Stimulated activated CD8-positive, alpha-beta memory T cell treated with anti-CD3 and anti-CD28 coated beads, Interleukin-15, amount 100 ng/mL, for 48 hours (primary cell): Measurements from ENCODE around the gene DLG2.

Experiments used
- DNase-seq, 2 donors: peaks; one replicate each; pipeline ENCODE4 v3.0.0-alpha.2; 2020; ENCODE audit warnings: low read depth in 2 of 2

DLG2 gene

DNA sequence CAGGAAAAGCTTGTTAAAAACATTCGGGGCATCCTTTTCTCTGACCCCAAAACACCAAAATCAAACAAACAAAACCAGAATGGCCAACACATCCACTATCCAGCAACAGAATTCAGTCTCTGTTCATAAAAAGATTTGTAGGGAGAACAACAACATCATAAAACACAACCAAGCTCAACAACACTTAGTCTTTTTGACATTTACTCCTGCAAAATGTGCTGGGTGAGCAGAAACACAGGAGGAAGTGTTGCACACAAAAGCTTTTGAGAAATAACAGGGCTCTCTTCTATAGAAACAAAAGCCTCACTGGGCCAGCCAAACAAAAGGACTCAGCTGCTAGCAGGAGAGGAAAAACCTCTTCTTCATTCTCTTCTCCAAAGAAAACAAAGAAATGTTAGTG lies 1604.9 kb downstream of the DLG2 start:
- DNase-seq, result no peak

DNA sequence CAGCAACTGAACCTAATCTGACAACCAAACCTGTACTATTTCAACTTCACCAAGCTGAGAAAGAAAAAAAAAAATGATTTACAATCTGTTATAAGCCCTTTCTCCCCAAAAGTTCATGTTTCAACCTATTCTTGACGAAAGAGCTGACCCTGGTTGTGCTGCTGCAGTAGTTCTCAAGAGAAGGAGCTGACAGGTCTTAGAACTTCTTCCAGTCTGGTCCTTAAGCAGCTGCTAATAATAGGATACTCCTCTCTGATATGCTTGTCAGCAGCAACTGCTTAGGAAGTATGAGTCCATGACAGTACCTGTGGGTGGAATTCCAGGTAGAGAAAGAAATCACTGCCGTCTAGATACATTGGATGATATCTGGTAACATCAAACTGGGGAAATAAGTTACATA lies 1605.9 kb downstream of the DLG2 start:
- DNase-seq, result no peak

DNA sequence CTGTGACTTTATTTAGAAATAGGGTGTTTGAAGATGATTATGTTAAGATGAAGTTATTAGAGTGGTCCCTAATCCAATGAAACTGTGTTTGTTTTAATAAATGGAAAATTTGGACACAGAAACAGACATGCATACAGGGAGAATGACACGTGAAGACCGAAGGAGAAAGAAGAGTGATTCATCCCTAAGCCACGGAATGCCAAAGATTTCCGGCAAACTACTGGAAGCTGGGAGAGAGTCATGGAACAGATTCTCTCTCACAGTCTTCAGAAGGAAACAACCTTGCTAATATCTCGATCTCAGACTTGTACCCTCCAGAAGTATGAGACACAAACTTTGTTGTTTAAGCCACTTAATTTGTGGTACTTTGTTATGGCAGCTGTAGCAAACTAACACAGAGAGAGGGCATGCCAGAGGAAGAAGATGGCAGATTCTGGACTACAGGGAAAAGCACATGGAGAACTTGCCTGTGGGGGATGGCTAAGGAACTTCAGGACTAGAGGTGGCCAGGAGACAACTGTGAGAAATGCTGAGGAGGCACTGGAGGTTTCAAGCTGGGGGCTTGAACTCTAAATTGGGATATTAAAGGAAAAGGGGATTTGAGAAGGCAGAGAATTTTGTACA lies 1607.5 kb downstream of the DLG2 start:
- no peak for DNase-seq

DNA sequence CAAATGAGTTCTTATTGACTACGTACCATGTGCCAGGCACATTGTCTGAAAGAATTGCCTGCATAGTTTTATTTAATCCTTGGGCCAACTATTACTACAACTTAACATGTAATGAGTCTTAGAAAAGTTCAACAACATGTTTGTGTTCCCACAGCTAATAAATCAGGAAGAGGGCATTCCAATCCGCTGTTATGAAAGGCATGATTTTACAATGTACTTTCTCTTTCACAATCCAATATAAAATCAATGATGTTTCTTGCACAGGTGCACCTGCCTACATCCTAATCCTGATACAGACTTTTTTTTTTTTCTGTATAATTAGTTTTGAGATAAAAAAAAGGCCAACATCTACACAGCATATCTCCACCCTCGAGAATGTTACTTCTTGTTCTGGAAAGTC lies 1612.6 kb downstream of the DLG2 start:
- DNase-seq, result no peak

DNA sequence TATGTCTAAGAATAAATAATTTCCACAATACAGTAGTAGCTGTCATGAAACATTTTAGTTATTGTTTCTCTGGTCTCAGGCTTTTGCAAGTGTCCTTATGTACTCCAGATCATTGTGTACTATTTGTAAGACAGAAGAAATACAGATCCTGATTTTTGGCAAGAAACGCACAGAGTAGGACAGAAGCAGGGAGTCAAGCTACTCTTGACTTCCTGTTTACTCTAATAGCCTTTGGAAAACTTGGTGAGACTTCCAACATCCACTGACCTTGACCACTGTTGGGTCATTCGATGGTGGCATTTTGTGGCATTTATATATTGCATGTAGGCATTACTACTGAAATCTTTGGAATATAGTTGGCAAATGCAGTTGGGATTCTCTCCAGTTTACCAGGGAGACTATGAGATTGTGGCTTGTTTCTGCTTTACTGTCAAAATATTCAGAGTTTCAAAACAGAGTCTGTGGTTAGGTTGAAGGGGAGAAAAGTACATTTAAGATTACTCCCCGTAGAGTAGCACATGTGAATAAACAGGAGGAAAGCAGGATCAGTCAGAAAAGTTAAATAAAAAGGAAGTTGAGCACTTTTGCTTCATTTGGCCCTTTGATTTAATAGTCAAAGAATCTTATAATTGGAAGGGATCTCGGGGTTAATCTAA lies 1614.8 kb downstream of the DLG2 start:
- no peak for DNase-seq

DNA sequence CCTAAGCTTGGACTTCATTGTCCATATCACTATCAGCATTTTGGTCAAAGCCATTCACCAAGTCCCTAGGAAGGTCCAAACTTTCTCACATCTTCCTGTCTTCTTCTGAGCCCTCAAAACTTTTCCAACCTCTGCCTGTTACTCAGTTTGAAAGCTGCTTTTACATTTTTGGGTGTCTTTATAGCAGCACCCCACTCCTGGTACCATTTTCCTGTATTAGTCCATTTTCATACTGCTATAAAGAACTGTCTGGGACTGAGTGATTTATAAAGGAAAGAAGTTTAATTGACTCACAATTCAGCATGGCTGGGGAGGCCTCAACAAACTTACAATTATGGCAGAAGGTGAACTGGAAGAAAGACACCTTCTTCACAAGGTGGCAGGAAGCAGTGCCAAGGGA lies 1624.0 kb downstream of the DLG2 start:
- no peak for DNase-seq

DNA sequence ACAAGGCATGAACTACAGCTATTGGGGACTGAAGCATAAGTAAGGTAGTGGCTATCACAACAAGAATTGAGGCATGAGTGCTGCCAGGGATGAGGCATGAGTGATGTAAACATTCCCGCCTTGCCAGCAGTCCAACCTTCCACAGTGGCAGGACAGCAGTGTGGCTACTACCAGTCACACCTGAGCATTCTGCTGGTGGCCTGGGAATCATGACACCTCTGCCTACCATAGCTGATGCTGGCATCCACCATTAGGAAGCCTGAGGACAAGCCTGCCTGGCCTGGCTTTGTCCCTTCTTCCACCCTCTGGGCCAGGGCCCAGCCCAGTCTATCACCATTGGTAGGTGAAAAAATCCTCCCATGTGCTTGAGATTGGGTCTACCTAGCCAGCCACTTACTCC lies 1628.2 kb downstream of the DLG2 start:
- no peak for DNase-seq

DNA sequence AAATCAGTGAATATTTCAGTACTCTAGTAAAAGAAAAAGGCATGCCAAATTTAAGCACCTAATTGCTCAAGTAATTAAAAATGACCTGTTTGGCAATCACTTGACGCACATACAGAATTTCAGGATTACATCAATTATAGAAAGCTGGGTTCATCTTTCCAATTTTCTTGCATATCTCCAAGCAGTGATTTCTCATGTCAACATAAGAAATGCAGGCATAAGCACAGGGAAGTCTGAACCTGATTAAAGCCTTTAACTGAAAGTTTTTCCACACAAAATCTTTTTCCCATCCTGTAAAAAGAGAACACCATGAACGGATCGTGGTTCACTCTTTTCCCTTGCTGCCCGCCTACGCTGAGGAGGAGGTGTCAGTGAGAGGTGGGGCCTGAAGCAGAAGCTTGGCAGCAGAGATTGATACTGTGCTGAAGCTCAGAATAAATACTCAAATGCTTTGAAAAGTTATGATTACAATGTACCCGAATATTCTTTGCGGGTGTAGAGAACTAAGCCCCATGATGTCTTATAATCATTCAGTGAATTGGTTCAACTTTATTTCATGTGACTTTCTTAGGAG lies 1636.9 kb downstream of the DLG2 start:
- DNase-seq, result no peak

DNA sequence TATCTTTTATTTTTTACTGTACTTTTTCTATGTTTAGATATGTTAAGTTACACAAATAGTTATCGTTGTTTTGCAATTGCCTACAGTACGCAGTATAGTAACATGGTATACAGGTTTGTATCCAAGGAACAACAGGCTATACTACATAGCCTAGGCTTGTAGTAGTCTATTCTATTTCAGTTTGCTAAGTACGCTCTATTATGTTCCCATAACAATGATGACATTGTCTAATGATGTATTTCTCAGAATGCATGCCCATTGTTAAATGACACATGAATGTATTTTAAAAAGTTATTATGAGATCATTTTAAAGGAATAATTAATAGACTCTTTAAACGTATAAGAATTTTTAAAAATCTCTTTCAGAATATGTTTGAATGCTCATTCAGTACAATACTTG lies 1644.3 kb downstream of the DLG2 start:
- no peak for DNase-seq

DNA sequence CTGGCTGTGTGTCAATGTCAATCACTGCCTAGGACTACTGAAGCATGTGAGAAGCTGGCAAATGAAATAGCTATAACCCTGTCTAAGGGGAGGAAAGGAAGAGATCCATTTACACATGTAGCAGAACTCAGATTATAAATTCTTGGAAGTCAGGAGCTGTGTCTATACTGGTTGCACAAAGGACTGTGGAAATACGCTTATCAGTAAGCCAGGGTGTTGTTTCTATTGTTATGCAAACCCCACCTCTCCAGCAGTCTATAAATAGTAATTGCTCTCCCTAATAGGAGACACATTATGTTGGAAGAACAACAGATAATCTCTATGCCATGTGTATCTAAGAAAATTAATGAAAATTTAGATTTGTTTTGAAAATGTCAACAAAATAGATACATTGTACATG lies 1647.6 kb downstream of the DLG2 start:
- no peak for DNase-seq

DNA sequence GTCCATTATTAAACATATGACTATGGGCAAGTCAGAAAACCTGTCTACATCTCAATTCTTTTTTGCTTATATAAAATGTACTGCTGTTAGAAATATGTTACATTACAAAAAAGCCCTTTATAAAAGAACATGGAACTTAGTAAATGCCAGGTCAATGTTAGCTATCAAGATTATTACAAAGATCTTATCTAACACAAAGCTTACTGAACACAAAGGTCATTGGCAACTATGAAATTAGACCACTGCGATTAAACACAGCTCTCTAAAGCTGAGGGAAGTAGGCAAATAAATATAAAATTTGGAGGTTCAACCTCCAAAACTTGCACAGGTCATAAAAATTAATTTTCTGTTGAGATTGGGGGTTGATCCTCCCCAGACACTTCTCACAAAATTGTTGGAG lies 1648.2 kb downstream of the DLG2 start:
- DNase-seq, result no peak

DNA sequence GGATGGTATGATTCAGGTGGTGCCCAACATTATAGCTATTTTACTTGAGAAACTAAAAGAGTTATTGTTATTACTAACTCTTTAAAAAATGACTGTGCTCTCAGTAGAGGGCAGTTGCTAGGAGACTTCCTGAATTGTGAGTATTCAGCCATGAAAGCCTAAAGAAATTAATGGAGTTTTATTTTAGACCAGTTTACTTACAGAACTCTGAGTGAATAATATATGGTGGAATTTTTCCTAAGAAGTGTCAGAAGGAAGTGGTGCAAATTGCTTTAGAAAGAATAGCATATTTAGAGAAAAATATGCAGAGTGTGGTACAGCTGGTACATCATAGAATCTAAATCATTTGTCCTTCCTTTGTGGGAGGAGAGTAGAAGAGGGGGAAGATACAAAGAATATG lies 1651.1 kb downstream of the DLG2 start:
- DNase-seq, result no peak

DNA sequence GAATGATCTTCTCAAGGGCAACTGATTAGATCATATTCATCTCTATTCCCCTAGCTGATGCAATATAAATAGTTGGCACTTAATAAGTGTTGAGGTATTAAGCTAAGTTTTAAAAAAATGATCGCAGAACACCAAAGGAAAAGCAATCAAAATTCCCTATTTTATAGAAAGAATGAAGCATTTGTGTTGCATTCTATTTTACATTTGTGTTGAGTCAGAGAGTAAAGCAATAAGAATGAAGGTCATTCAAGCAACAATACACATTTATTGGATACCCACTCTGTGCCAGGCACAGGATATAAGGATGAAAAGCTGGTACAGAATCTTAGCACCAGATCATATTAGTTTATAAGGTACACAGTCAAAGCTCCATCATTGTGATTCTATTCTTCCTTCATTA lies 1654.6 kb downstream of the DLG2 start:
- no peak for DNase-seq

DNA sequence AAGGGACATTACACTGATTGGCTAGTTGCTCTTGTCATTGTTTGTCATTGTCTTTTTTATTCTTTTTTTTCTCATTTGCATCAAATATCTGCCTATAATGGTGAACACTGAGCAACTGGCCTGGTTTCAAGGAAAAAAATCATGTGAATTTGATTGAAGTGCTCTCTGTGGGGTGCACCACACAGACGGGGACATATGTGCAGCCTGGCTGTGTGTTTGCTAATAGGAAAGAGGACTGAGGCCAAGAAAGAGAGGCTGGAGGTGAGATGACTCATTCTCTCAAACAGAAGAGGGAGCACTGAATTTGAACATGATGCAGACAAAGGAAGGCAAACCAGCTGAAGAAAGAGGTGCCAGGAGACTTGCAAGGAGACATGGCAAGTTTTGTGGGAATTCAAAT lies 1656.1 kb downstream of the DLG2 start:
- DNase-seq, result no peak

DNA sequence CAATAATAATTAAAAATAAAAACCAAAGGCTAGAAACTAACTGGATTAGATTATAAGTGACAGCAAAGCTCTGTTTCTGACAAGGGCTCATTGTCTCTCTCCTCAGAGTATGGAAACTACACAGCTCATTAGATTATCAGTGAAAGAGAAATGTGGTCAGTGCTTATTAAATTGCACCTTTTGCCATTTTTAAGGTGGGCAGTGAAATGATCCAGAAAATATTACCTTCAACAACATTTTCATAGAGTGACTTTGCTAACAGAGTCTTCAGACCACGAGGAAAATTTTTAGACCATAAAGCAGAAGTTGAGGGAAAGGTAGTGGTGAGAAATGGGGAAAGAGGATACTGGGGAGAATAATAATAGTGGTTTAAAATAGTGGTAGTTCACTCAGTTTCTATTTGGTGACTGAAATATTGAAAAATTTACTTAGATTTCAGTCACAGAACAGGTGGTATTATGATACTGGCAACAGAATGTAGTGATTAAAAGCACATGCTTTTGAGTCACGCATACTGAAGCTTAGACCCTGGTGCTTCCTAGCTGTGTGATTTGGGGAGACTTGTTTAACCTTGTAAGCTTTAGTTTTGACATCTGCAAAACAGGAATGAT lies 1657.0 kb downstream of the DLG2 start:
- DNase-seq, result no peak

DNA sequence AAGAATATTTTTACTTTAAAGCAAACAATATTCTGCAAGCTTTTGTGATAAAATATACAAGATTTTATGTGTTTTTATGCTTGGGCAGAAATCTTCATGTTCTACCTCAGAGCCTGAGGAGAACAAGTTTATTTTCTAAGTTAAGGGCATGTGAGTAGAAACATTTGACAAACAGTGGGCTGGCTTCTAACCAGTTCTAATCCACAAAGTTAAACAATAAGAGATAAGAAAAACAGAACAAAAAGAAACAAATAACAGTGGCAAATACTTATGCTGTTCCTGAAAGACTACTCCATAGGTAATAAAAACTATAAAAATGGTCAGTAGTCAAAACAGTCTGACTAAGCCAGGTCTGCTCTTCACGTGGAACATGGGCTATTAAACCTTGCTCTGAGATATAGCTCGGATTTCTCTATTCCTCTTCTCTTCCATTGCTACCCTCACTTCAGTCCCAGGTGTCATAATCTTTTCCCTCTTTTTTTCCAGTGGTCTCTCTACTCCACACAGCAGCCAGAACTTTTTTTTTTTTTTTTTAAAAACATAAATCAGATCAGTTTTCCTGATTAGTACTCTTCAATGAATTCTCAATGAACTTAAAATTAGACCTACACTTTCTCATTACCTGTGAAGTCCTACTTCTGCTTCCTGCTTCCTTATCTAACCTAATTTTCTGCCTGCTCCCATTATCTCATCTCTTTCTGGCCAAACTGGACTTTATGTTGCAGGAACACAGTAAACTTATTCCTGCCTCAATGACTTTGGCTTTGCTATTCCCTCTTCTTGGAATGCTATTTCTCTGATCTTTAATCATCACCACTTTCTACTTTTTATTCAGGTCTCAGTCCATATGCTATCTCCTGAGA lies 1669.9 kb downstream of the DLG2 start:
- DNase-seq, result no peak

DNA sequence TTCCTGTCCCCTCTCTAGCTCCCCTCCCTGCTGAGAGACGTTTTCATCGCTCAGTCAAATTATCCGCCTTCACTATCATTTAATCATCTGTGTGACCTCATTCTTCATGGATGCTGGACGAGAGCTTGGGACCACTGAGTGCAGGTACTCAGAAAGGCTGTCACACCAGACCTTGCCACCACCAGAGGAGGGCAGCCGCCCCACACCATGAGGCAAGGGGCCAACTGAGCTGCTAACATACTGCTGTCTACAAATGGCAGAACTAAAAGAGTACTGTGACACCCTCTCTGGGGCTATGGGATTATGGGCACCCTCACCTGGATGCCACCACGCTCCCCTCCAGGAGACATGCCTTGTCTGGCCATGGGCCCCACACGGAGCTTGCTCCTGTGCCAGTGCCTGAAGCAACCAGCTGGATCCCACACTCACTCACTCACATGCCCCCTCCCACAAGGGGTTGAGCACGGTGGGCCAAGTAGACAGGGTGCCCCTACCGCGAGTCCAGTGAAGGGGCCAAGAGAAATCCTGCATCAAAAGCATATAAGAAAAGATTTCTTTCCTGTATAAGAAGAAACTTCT lies 1670.9 kb downstream of the DLG2 start:
- DNase-seq, result no peak

DNA sequence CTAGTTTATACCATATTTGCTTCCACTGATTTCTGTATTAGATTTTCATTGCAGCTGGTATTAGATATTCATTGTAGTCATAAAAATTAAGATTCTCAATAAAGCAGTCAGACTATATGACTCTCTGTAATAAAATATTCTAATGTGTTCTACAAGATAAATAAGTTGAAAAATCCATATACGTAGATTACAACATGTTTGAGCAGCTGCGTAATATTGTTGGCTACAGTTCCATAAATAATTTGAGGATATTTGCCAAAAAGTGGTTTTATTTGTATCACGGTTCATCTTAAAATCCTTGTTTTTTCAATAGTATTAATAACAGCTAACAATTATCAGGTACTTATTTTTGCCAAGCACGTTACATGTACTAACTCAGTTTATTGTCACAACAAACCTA lies 1672.4 kb downstream of the DLG2 start:
- DNase-seq, result no peak

DNA sequence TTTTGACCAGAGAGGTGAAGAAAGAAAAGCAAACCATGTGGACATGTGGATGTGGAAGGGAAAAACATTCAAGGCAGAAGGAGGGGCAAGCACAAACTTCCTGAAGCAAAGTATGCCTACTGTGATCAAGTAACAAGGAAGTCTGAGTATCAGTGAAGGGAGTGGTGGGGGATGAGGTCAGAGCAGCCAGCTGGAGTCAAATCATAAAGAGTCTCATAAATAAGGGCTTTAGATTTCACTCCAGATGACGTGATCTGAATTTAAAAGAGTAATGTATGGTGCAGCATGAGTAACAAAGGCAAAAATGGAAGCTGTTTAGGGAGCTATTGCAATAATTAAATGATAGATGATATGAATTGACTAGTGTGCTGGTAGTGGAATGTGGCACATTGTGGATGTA lies 1675.6 kb downstream of the DLG2 start:
- DNase-seq, result no peak

DNA sequence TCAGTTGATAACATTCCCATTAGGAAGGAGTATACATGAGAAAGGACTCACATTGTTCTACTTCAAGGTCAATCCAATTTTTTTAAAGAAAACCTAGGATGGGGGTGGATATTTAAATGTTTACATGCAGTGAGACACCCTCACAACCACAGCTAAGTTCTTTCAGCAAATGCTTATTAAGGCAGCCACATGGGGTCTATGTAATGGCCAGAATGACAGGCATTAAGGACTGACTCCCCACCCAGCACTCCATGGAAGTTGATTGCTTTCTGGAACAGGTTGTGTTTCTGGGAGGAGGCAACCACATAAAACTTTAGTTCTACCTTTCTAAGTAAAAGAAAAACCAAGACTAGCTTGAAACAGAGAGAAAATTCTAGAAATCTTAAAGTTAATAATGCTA lies 1678.9 kb downstream of the DLG2 start:
- no peak for DNase-seq

DNA sequence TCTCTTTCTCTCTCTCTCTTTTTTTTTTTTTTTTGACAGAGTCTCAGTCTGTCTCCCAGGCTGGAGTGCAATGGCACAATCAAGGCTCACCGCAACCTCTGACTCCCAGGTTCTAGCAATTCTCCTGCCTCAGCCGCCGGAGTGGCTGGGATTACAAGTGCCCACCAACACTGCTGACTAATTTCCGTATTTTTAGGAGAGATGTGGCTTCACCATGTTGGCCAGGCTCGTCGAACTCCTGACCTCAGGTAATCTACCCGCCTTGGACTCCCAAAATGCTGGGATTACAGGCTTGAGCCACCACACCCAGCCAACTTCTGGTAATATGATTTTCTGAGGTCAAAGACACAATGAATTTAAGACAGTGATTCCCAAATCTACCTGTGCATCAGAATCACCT lies 1681.2 kb downstream of the DLG2 start:
- no peak for DNase-seq

DNA sequence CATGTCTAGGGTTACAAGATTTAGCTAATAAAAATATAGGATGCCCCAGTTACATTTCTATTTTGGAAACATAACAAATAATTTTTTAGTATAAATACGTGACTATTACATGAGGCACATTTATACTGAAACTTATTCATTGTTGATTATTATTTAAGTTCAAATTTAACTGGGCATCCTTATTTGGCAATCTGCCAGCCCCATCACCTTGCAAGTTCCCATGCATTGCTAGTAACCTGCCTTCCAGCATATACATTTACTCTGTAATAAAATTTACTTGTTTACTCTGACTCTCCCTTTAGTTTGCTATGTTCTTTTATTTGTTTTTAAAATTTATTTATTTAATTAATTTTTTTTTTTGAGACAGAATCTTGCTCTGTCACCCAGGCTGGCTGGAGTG lies 1686.1 kb downstream of the DLG2 start:
- no peak for DNase-seq
